COLO829 (cell line): ENCODE results near the gene KLHL13.

Experiments used
- DNase-seq: peaks from one replicate; pipeline ENCODE4 v3.0.0; 2012; ENCODE audit warnings: low spot score

KLHL13 gene

GRCh38 chrX:117854806-117855205 lies 261.8 kb downstream of the KLHL13 start:
- no peak for DNase-seq

GRCh38 chrX:117851025-117851424 lies 265.6 kb downstream of the KLHL13 start:
- no peak for DNase-seq
